Natural killer cell (primary cell): Measurements from ENCODE around the gene SGSM1. TPM values are rescaled to one million over a fixed set of nuclear protein-coding genes. Genes with fewer than 3 reads are reported as not detected.
A peak's percentile ranks its signal among the peaks of the same experiment; 100 is the strongest.

Source experiments
- ATAC-seq, 3 donors: fragments of 150-1000 bp in 2 of 3; fragments of 200-7000 bp in 1 of 3; cut with Tn5 transposase; 1 replicate in 1 of 3; 2 replicates in 2 of 3; pipeline ENCODE4 v1.10.0; 2021; ENCODE audit warnings: mild to moderate bottlenecking in 2 of 3, moderate library complexity in 2 of 3
- DNase-seq, 2 donors: peaks; one replicate each; pipeline versions ENCODE4 v3.0.0 to v3.0.0-alpha.2; 2013 to 2021; ENCODE audit warnings: mixed read lengths in 1 of 2
- H3K27ac ChIP-seq: one replicate; pipeline ENCODE4 v1.5.1; 2013; ENCODE audit warnings: mild to moderate bottlenecking, low read length
- H3K27me3 ChIP-seq: one replicate; pipeline ENCODE4 v1.6.1; 2013; ENCODE audit warnings: low read length; ENCODE audit not compliant: control insufficient read depth, insufficient read depth
- H3K36me3 ChIP-seq: one replicate; pipeline ENCODE4 v1.6.1; 2013; ENCODE audit warnings: low read length; ENCODE audit not compliant: control insufficient read depth, insufficient read depth
- H3K4me1 ChIP-seq: one replicate; pipeline ENCODE4 v1.6.1; 2013; ENCODE audit warnings: low read length; ENCODE audit not compliant: control insufficient read depth, insufficient read depth
- H3K4me3 ChIP-seq: one replicate; pipeline ENCODE4 v1.5.1; 2013; ENCODE audit warnings: low read length
- H3K9me3 ChIP-seq: one replicate; pipeline ENCODE4 v1.6.1; 2013; ENCODE audit warnings: low read length; ENCODE audit not compliant: control insufficient read depth, insufficient read depth
- H3K27ac Mint-ChIP-seq, 2 donors: one replicate each; pipeline ENCODE4 v1.8.0; 2022; ENCODE audit warnings: mild to moderate bottlenecking in 2 of 2, mixed read lengths in 2 of 2, moderate library complexity in 1 of 2
- H3K27me3 Mint-ChIP-seq, 2 donors: one replicate each; pipeline ENCODE4 v1.8.0; 2022; ENCODE audit warnings: low read depth in 2 of 2, mixed read lengths in 2 of 2
- H3K36me3 Mint-ChIP-seq: one replicate; pipeline ENCODE4 v1.8.0; 2022; ENCODE audit warnings: mixed read lengths
- H3K4me1 Mint-ChIP-seq, 2 donors: one replicate each; pipeline ENCODE4 v1.8.0; 2022; ENCODE audit warnings: mixed read lengths in 2 of 2
- H3K4me3 Mint-ChIP-seq: one replicate; pipeline ENCODE4 v1.8.0; 2022; ENCODE audit warnings: mild to moderate bottlenecking, moderate library complexity, mixed read lengths
- H3K9me3 Mint-ChIP-seq, 2 donors: one replicate each; pipeline ENCODE4 v1.8.0; 2022; ENCODE audit warnings: mixed read lengths in 2 of 2
- CTCF ChIP-seq: fragments of 200-600 bp; IDR thresholded peaks from one replicate; pipeline ENCODE4 v1.8.0; 2022; ENCODE audit warnings: antibody characterized with exemption
- WGBS: methylation state at CpG from one replicate; pipeline ENCODE4 v1.1.7; 2013; ENCODE audit warnings: missing lambda C conversion rate; ENCODE audit not compliant: insufficient coverage; 5-methylcytosine and 5-hydroxymethylcytosine counted together
- intact Hi-C: fragments of 100-400 bp; cut with micrococcal nuclease; formaldehyde crosslinking; loops from one replicate; pipeline ENCODE4 v1.14.2; 2022
- total RNA-seq, 4 donors: library from RNA; stranded (reverse); fragments of 120-200 nt in 1 of 4; gene quantifications; one replicate each; pipeline versions ENCODE4 v1.2.3 to v1.2.4, GENCODE V29; 2013 to 2022

The SGSM1 gene
- 10 to 100 TPM; 13.9 to 15.4 (median 13.9) TPM for total RNA-seq
- total RNA-seq (2013) = 4.8 TPM

- H3K4me1 Mint-ChIP-seq = peaks cover 12 to 30% of the 10 kb centered on the region in 2 donors
- TF ChIP-seq CTCF = no peak
- peak within 1 kb of the TSS; percentile 40 to 65 for H3K27ac Mint-ChIP-seq
- Histone ChIP-seq H3K36me3 (no peaks in the 10 kb centered on the region), H3K4me3 (peak within 1 kb of the TSS; percentile 75), H3K27ac (peak within 1 kb of the TSS; percentile 69), H3K27me3 (no peaks in the 10 kb centered on the region), H3K9me3 (no peaks in the 10 kb centered on the region), H3K4me1 (peaks cover 16% of the 10 kb centered on the region)
- ATAC-seq = peak; percentile 91 to 96 (median 96)
- H3K4me3 Mint-ChIP-seq = peak within 1 kb of the TSS; percentile 79
- H3K27me3 Mint-ChIP-seq = no peaks in the 10 kb centered on the region
- peak; percentile 81 to 88 for DNase-seq
- no peaks in the 10 kb centered on the region for H3K36me3 Mint-ChIP-seq
- WGBS = 4% methylated on average over 79 of the region's 80 CpGs
- H3K9me3 Mint-ChIP-seq = no peaks in the 10 kb centered on the region
- intact Hi-C loops = loop anchor here (2.0 kb wide), 1 partner anchor 39 kb away; no protein-coding TSS in a partner anchor
Measured at GRCh38 chr22:24805790-24806662, at the start of gene SGSM1. SGSM1 (plus strand) TSS chr22:24806211; CDS start chr22:24806326, 115 bp downstream.

GRCh38 chr22:24758164-24758799, 47.7 kb upstream of the SGSM1 start:
- peak; percentile 34 to 80 for DNase-seq
- Mint-ChIP-seq H3K4me1 (no peaks in the 10 kb centered on the region), H3K36me3 (no peaks in the 10 kb centered on the region), H3K27me3 (peaks cover 0 to 10% of the 10 kb centered on the region in 2 donors), H3K27ac (no peak overlapping the region), H3K9me3 (no peaks in the 10 kb centered on the region), H3K4me3 (no peak overlapping the region)
- no peaks in the 10 kb centered on the region for H3K36me3 ChIP-seq
- ATAC-seq = peak in 1 of 3 donors; percentile 45
- H3K27me3 ChIP-seq = no peaks in the 10 kb centered on the region
- 65% methylated on average over 12 of the region's 12 CpGs for WGBS
- no peaks in the 10 kb centered on the region for H3K4me1 ChIP-seq
- no peaks in the 10 kb centered on the region for H3K9me3 ChIP-seq
- peak; percentile 99 for TF ChIP-seq CTCF
- no peak overlapping the region for H3K4me3 ChIP-seq
- no peak overlapping the region for H3K27ac ChIP-seq
- intact Hi-C loops = loop anchor here (10.0 kb wide), 1 partner anchor 433 kb away; no protein-coding TSS in a partner anchor

DNA sequence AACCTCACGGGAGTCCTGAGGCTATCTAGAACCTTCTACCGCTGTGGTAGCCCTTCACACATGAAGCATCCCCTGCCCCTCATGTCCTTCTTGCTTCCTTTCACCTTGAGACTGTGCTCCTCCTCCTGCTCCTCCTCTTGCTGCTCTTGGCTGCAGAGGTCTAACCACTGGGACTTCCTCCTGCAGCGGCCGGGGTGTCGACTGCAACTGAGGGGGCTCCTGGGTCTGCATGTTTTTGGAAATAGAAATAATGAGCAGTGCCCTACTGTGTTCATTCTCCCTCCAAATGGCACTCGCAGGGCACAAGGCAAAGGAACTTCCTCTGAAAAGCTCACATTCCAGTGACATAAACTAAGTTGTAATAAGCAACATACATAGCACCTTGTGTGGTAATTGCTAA, 46.2 kb upstream of the SGSM1 start:
- WGBS = 25% methylated on average over 5 of the region's 6 CpGs
- intact Hi-C loops = loop anchor here (10.0 kb wide), 1 partner anchor 435 kb away; no protein-coding TSS in a partner anchor
- H3K36me3 Mint-ChIP-seq = no peaks in the 10 kb centered on the region
- no peaks in the 10 kb centered on the region for H3K27me3 ChIP-seq
- DNase-seq (no peak), ATAC-seq (no peak)
- no peaks in the 10 kb centered on the region for H3K4me1 Mint-ChIP-seq
- no peaks in the 10 kb centered on the region for H3K9me3 Mint-ChIP-seq
- H3K4me1 ChIP-seq = no peaks in the 10 kb centered on the region
- H3K9me3 ChIP-seq = no peaks in the 10 kb centered on the region
- TF ChIP-seq CTCF = no peak
- H3K4me3 ChIP-seq = no peak overlapping the region
- H3K36me3 ChIP-seq = no peaks in the 10 kb centered on the region
- no peak overlapping the region for H3K27ac ChIP-seq
- peaks cover 7 to 11% of the 10 kb centered on the region in 2 donors for H3K27me3 Mint-ChIP-seq
- no peak overlapping the region for H3K27ac Mint-ChIP-seq
- H3K4me3 Mint-ChIP-seq = no peak overlapping the region
